Camera-type eye (tissue), 1 donor: ENCODE data around the gene MAP3K19. TPM values are rescaled to one million over a fixed set of nuclear protein-coding genes. Genes with fewer than 3 reads are reported as not detected.

Source experiments
- total RNA-seq: library from RNA; depleted of rRNA; stranded (reverse); fragments of >200 nt; gene quantifications from one replicate; pipeline ENCODE4 v1.2.3, GENCODE V29; 2014

MAP3K19 gene, protein sequence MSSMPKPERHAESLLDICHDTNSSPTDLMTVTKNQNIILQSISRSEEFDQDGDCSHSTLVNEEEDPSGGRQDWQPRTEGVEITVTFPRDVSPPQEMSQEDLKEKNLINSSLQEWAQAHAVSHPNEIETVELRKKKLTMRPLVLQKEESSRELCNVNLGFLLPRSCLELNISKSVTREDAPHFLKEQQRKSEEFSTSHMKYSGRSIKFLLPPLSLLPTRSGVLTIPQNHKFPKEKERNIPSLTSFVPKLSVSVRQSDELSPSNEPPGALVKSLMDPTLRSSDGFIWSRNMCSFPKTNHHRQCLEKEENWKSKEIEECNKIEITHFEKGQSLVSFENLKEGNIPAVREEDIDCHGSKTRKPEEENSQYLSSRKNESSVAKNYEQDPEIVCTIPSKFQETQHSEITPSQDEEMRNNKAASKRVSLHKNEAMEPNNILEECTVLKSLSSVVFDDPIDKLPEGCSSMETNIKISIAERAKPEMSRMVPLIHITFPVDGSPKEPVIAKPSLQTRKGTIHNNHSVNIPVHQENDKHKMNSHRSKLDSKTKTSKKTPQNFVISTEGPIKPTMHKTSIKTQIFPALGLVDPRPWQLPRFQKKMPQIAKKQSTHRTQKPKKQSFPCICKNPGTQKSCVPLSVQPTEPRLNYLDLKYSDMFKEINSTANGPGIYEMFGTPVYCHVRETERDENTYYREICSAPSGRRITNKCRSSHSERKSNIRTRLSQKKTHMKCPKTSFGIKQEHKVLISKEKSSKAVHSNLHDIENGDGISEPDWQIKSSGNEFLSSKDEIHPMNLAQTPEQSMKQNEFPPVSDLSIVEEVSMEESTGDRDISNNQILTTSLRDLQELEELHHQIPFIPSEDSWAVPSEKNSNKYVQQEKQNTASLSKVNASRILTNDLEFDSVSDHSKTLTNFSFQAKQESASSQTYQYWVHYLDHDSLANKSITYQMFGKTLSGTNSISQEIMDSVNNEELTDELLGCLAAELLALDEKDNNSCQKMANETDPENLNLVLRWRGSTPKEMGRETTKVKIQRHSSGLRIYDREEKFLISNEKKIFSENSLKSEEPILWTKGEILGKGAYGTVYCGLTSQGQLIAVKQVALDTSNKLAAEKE (N-terminal part only)
- total RNA-seq: 0.11 TPM

DNA sequence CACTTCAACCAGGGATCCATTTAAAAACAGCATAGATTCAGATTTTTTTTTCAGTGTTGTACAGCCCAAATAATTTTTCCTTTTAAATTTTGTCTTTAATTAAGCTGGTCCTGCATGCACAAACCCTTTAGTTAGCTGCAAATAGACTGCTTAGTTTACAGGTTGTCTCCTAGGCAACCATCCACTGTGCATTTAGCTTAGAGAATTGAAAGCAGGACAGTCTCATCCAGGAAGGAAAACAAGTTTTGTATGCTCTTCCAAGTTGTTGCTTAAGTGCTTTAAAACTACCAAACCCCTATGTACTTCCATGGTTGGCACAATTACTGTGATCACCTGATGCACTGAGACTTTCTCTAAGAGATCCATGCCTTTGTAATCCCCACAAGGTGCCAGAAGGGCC lies at the start of gene MAP3K19:
TSS of gene MAP3K19 (minus strand) at position 148 of the 400 bp plus-strand sequence. CDS start 22,800 bp downstream, outside the sequence.

GRCh38 chr2:135052042-135052876 lies 5.0 kb upstream of the MAP3K19 start, which contains the start of gene RAB3GAP1:
Gene RAB3GAP1 (plus strand): TSS chr2:135052292. CDS start chr2:135052308, 16 bp downstream.

GRCh38 chr2:134918526-134919340 lies 128.5 kb downstream of the MAP3K19 start, which contains the start of gene CCNT2:
Gene CCNT2 (plus strand): TSS chr2:134918822. CDS start chr2:134918855, 33 bp downstream.

Other genes with a start within 250 kb of the MAP3K19 start
- gene ACMSD, start 208.8 kb downstream of the MAP3K19 start, total RNA-seq: not detected
- 103 TPM for gene CCNT2, start 128.6 kb downstream of the MAP3K19 start, total RNA-seq
- gene RAB3GAP1, start 4.8 kb upstream of the MAP3K19 start, total RNA-seq: 93.3 TPM